ENCODE results near the gene C19orf33. TPM values are rescaled to one million over a fixed set of nuclear protein-coding genes. Genes with fewer than 3 reads are reported as not detected.

Gene C19orf33
- total RNA-seq, 4 donors from 2014 or later = 16.2 to 26.3 (median 17.2) TPM; not detected in 1

GRCh38 chr19:38280030-38280921 is 23.8 kb upstream of the C19orf33 start:
- Histone ChIP-seq H3K9me3 (no peaks in the 10 kb centered on the region), H3K36me3 (no peaks in the 10 kb centered on the region), H3K27me3 (no peaks in the 10 kb centered on the region), H3K27ac (peak overlapping the region in 1 of 3 donors; percentile 27), H3K4me3 (replicated peaks in 1 of 3) (no peak overlapping the region), H3K4me1 (peaks cover 54 to 88% of the 10 kb centered on the region in 2 donors)
- intact Hi-C loops (cut with DNase I) = no loop called here
- no peak for TF ChIP-seq POLR2A (IDR thresholded peaks at IDR 0.05)
- TF ChIP-seq CTCF (IDR thresholded peaks at IDR 0.05) = no peak
- 83 to 95% methylated on average over 17 of the region's 17 CpGs for WGBS, 2 donors
- no peak for DNase-seq

GRCh38 chr19:38281811-38282566 is 22.1 kb upstream of the C19orf33 start:
- intact Hi-C loops (cut with DNase I) = no loop called here
- H3K27ac ChIP-seq = peak overlapping the region in 2 of 3 donors; percentile 34 to 46
- H3K9me3 ChIP-seq = no peaks in the 10 kb centered on the region
- TF ChIP-seq CTCF (IDR thresholded peaks at IDR 0.05) = no peak
- no peak for TF ChIP-seq POLR2A (IDR thresholded peaks at IDR 0.05)
- H3K36me3 ChIP-seq = no peaks in the 10 kb centered on the region
- H3K4me3 ChIP-seq (replicated peaks in 1 of 3) = no peak overlapping the region
- peaks cover 37 to 74% of the 10 kb centered on the region in 2 donors for H3K4me1 ChIP-seq
- no peak for DNase-seq
- WGBS, 2 donors = 58 to 62% methylated on average over 7 of the region's 7 CpGs
- no peaks in the 10 kb centered on the region for H3K27me3 ChIP-seq

- no peak for DNase-seq
- H3K4me3 ChIP-seq (replicated peaks in 1 of 3) = no peak overlapping the region
- WGBS, 2 donors = 87 to 95% methylated on average over 8 of the region's 8 CpGs
- H3K4me1 ChIP-seq = peaks cover 24 to 61% of the 10 kb centered on the region in 2 donors
- no peaks in the 10 kb centered on the region for H3K9me3 ChIP-seq
- intact Hi-C loops (cut with DNase I) = no loop called here
- no peaks in the 10 kb centered on the region for H3K27me3 ChIP-seq
- no peak for TF ChIP-seq POLR2A (IDR thresholded peaks at IDR 0.05)
- no peak for TF ChIP-seq CTCF (IDR thresholded peaks at IDR 0.05)
- peak overlapping the region in 2 of 3 donors; percentile 34 to 46 for H3K27ac ChIP-seq
- peaks cover 8% of the 10 kb centered on the region in 2 donors for H3K36me3 ChIP-seq
Observed at GRCh38 chr19:38283271-38283670, 20.8 kb upstream of the C19orf33 start.

- no peak for DNase-seq
- Histone ChIP-seq H3K4me3 (replicated peaks in 1 of 3) (no peak overlapping the region), H3K36me3 (peaks cover 15 to 17% of the 10 kb centered on the region in 2 donors), H3K27me3 (no peaks in the 10 kb centered on the region), H3K27ac (no peak overlapping the region), H3K4me1 (peaks cover 16 to 50% of the 10 kb centered on the region in 2 donors), H3K9me3 (no peaks in the 10 kb centered on the region)
- TF ChIP-seq POLR2A (IDR thresholded peaks at IDR 0.05) (no peak), CTCF (IDR thresholded peaks at IDR 0.05) (no peak)
- WGBS, 2 donors = 44 to 55% methylated on average over 7 of the region's 7 CpGs
- intact Hi-C loops (cut with DNase I) = no loop called here
Observed at GRCh38 chr19:38284422-38284821, 19.6 kb upstream of the C19orf33 start.

All from thyroid gland (tissue), 4 donors.